ENCODE measurements around the gene TMEM256.

The TMEM256 gene

GRCh38 chr17:7438656-7439460, 35.0 kb upstream of the TMEM256 start:
- no peak for TF ChIP-seq CTCF (IDR thresholded peaks at IDR 0.05; ENCODE audit: low read depth, low read length)
- no peak for DNase-seq
- Histone ChIP-seq H3K4me3 (ENCODE audit: low read depth, low read length) (peak overlapping the region; percentile 57), H3K27me3 (peaks cover 9% of the 10 kb centered on the region), H3K4me1 (no peaks in the 10 kb centered on the region), H3K36me3 (no peaks in the 10 kb centered on the region), H3K9me3 (no peaks in the 10 kb centered on the region)

- no peaks in the 10 kb centered on the region for H3K4me1 ChIP-seq
- peaks cover 9% of the 10 kb centered on the region for H3K27me3 ChIP-seq
- no peaks in the 10 kb centered on the region for H3K9me3 ChIP-seq
- peak; percentile 63 for DNase-seq
- no peak for TF ChIP-seq CTCF (IDR thresholded peaks at IDR 0.05; ENCODE audit: low read depth, low read length)
- H3K36me3 ChIP-seq = no peaks in the 10 kb centered on the region
- peak overlapping the region; percentile 57 for H3K4me3 ChIP-seq (ENCODE audit: low read depth, low read length)
Measured at GRCh38 chr17:7437950-7438614, 34.2 kb upstream of the TMEM256 start.

GRCh38 chr17:7437369-7437863, 33.5 kb upstream of the TMEM256 start:
- Histone ChIP-seq H3K4me3 (ENCODE audit: low read depth, low read length) (peak overlapping the region; percentile 57), H3K36me3 (no peaks in the 10 kb centered on the region), H3K9me3 (no peaks in the 10 kb centered on the region), H3K27me3 (peaks cover 9% of the 10 kb centered on the region), H3K4me1 (no peaks in the 10 kb centered on the region)
- no peak for DNase-seq
- TF ChIP-seq CTCF (IDR thresholded peaks at IDR 0.05; ENCODE audit: low read depth, low read length) = no peak

GRCh38 chr17:7436556-7437368, 32.9 kb upstream of the TMEM256 start:
- Histone ChIP-seq H3K27me3 (peaks cover 9% of the 10 kb centered on the region), H3K4me3 (ENCODE audit: low read depth, low read length) (peak overlapping the region; percentile 57), H3K9me3 (no peaks in the 10 kb centered on the region), H3K36me3 (no peaks in the 10 kb centered on the region), H3K4me1 (no peaks in the 10 kb centered on the region)
- DNase-seq = peak; percentile 81
- TF ChIP-seq CTCF (IDR thresholded peaks at IDR 0.05; ENCODE audit: low read depth, low read length) = peak; percentile 47

GRCh38 chr17:7435676-7436555, 32.0 kb upstream of the TMEM256 start:
- no peaks in the 10 kb centered on the region for H3K9me3 ChIP-seq
- H3K27me3 ChIP-seq = peaks cover 9% of the 10 kb centered on the region
- H3K4me3 ChIP-seq (ENCODE audit: low read depth, low read length) = no peak overlapping the region
- DNase-seq = no peak
- no peaks in the 10 kb centered on the region for H3K4me1 ChIP-seq
- H3K36me3 ChIP-seq = no peaks in the 10 kb centered on the region
- no peak for TF ChIP-seq CTCF (IDR thresholded peaks at IDR 0.05; ENCODE audit: low read depth, low read length)
